GM23248 (cell line): ENCODE data around the gene PGRMC1. TPM values are rescaled to one million over a fixed set of nuclear protein-coding genes. Genes with fewer than 3 reads are reported as not detected.
"Not testable (repeated sequence)": the region's sequence is repeated elsewhere in the genome, so short reads cannot be mapped to it uniquely, and the experiment has no call there.

Experiments used
- DNase-seq: peaks from one replicate; pipeline ENCODE4 v3.0.0-alpha.2; 2015
- H2AFZ ChIP-seq: fragments of 200-600 bp; sonication (generic); 2 replicates; pipeline ENCODE4 v1.6.1; 2016; ENCODE audit warnings: antibody characterized with exemption
- H3F3A ChIP-seq: fragments of 200-600 bp; sonication (generic); 2 replicates; pipeline ENCODE4 v1.6.1; 2016; ENCODE audit warnings: mild to moderate bottlenecking, antibody characterized with exemption, mixed run types; ENCODE audit not compliant: insufficient read depth
- H3K27ac ChIP-seq: fragments of 200-600 bp; sonication (generic); 2 replicates; pipeline ENCODE4 v1.5.1; 2016; ENCODE audit warnings: mild to moderate bottlenecking
- H3K27me3 ChIP-seq: fragments of 200-600 bp; sonication (generic); replicated peaks from 2 replicates; pipeline ENCODE4 v1.6.1; 2016; ENCODE audit warnings: mild to moderate bottlenecking; ENCODE audit not compliant: insufficient read depth
- H3K36me3 ChIP-seq: fragments of 200-600 bp; sonication (generic); 2 replicates; pipeline ENCODE4 v1.6.1; 2016; ENCODE audit warnings: low read depth, mild to moderate bottlenecking
- H3K4me1 ChIP-seq: fragments of 200-600 bp; sonication (generic); 2 replicates; pipeline ENCODE4 v1.6.1; 2016; ENCODE audit warnings: mild to moderate bottlenecking; ENCODE audit not compliant: insufficient read depth
- H3K4me2 ChIP-seq: fragments of 200-600 bp; sonication (generic); one replicate; pipeline ENCODE4 v1.6.1; 2016; ENCODE audit warnings: mild to moderate bottlenecking; ENCODE audit not compliant: unreplicated experiment
- H3K4me3 ChIP-seq: fragments of 200-600 bp; sonication (generic); 2 replicates; pipeline ENCODE4 v1.5.1; 2016; ENCODE audit warnings: mild to moderate bottlenecking
- H3K79me2 ChIP-seq: fragments of 200-600 bp; sonication (generic); 2 replicates; pipeline ENCODE4 v1.6.1; 2016; ENCODE audit warnings: mild to moderate bottlenecking; ENCODE audit not compliant: insufficient read depth
- H3K9ac ChIP-seq: fragments of 200-600 bp; sonication (generic); 2 replicates; pipeline ENCODE4 v1.6.1; 2016; ENCODE audit warnings: mild to moderate bottlenecking
- H3K9me2 ChIP-seq: fragments of 200-600 bp; sonication (generic); 2 replicates; pipeline ENCODE4 v1.6.1; 2016; ENCODE audit warnings: mixed run types, mild to moderate bottlenecking, moderate library complexity; ENCODE audit not compliant: insufficient read depth
- H3K9me3 ChIP-seq: fragments of 200-600 bp; sonication (generic); one replicate; pipeline ENCODE4 v1.6.1; 2017; ENCODE audit warnings: low read depth
- H4K20me1 ChIP-seq: fragments of 200-600 bp; sonication (generic); 2 replicates; pipeline ENCODE4 v1.6.0; 2016; ENCODE audit not compliant: insufficient read depth
- EZH2 ChIP-seq: fragments of 200-600 bp; sonication (generic); IDR thresholded peaks from 2 replicates; pipeline ENCODE4 v1.6.1; 2018; ENCODE audit warnings: antibody characterized with exemption, mild to moderate bottlenecking; ENCODE audit not compliant: insufficient read depth, poor library complexity, severe bottlenecking
- EZH2phosphoT487 ChIP-seq: fragments of 200-600 bp; sonication (generic); IDR thresholded peaks from 2 replicates; pipeline ENCODE4 v1.6.1; 2018; ENCODE audit warnings: antibody characterized with exemption, moderate library complexity, mild to moderate bottlenecking, low read depth; ENCODE audit not compliant: insufficient read depth
- WGBS, 2 experiments: methylation state at CpG; one replicate each; pipeline ENCODE4 v1.1.6; 2015 to 2017; ENCODE audit warnings: low lambda C conversion rate in 2 of 2, low coverage in 1 of 2; ENCODE audit errors: missing lambda C conversion rate in 2 of 2; 5-methylcytosine and 5-hydroxymethylcytosine counted together
- in situ Hi-C: fragments of 300-500 bp; cut with MboI; formaldehyde crosslinking; loops from 2 replicates; pipeline ENCODE4 v1.15.0; 2020
- polyA plus RNA-seq: library from polyadenylated mRNA; unstranded; fragments of >200 nt; fragmentation: Nextera tagmentation; extraction: Ambion mirVana; gene quantifications from 2 replicates; pipeline ENCODE4 v1.2.1, GENCODE V29; 2016
- total RNA-seq: library from RNA; depleted of rRNA; stranded (reverse); fragments of >200 nt; shearing (Covaris generic); gene quantifications from 2 replicates; pipeline ENCODE4 v1.2.3, GENCODE V29; 2014; rRNA removed

Gene PGRMC1
- total and polyA plus RNA-seq, 2 experiments from 2014 or later = 176 to 245 TPM

- no peak overlapping the region for H3K4me3 ChIP-seq
- H2AFZ ChIP-seq = no peak overlapping the region
- H3K36me3 ChIP-seq = no peaks in the 10 kb centered on the region
- no peaks in the 10 kb centered on the region for H3K9me3 ChIP-seq
- 57 to 66% methylated on average over 4 of the region's 4 CpGs for WGBS, 2 experiments
- TF ChIP-seq EZH2 = no peak
- no peak for TF ChIP-seq EZH2phosphoT487
- H3K27ac ChIP-seq = no peak overlapping the region
- H3K4me2 ChIP-seq = no peak overlapping the region
- no peaks in the 10 kb centered on the region for H3K4me1 ChIP-seq
- no peak overlapping the region for H3K9ac ChIP-seq
- H3F3A ChIP-seq = no peaks in the 10 kb centered on the region
- H3K27me3 ChIP-seq = no peaks in the 10 kb centered on the region
- H4K20me1 ChIP-seq = no peaks in the 10 kb centered on the region
- no peaks in the 10 kb centered on the region for H3K79me2 ChIP-seq
- no peak for DNase-seq
- no peaks in the 10 kb centered on the region for H3K9me2 ChIP-seq
- in situ Hi-C loops = no loop called here
Measured at GRCh38 chrX:119288890-119289393, 52.9 kb downstream of the PGRMC1 start.

GRCh38 chrX:119290476-119290875 lies 54.4 kb downstream of the PGRMC1 start:
- no peak overlapping the region for H3K4me3 ChIP-seq
- H3K9me3 ChIP-seq = no peaks in the 10 kb centered on the region
- no peak overlapping the region for H3K27ac ChIP-seq
- H3K36me3 ChIP-seq = no peaks in the 10 kb centered on the region
- H3K79me2 ChIP-seq = no peaks in the 10 kb centered on the region
- no peaks in the 10 kb centered on the region for H4K20me1 ChIP-seq
- no peak overlapping the region for H2AFZ ChIP-seq
- no peaks in the 10 kb centered on the region for H3K27me3 ChIP-seq
- H3K4me2 ChIP-seq = no peak overlapping the region
- H3K4me1 ChIP-seq = no peaks in the 10 kb centered on the region
- H3K9ac ChIP-seq = no peak overlapping the region
- in situ Hi-C loops = no loop called here
- DNase-seq = no peak
- H3K9me2 ChIP-seq = no peaks in the 10 kb centered on the region
- TF ChIP-seq EZH2phosphoT487 (no peak), EZH2 (no peak)
- no peaks in the 10 kb centered on the region for H3F3A ChIP-seq

GRCh38 chrX:119291246-119291645 lies 55.2 kb downstream of the PGRMC1 start:
- H3K36me3 ChIP-seq, H3K9me2 ChIP-seq, H3K9ac ChIP-seq, H3K4me3 ChIP-seq, DNase-seq, in situ Hi-C loops, H3F3A ChIP-seq, H3K27me3 ChIP-seq, H3K9me3 ChIP-seq, H3K27ac ChIP-seq, H2AFZ ChIP-seq, H3K4me2 ChIP-seq, H4K20me1 ChIP-seq, H3K79me2 ChIP-seq, H3K4me1 ChIP-seq: not testable (repeated sequence)
- WGBS, 2 experiments = 56 to 80% methylated on average over 1 to 2 of the region's 2 CpGs

- Histone ChIP-seq H3K9me3 (no peaks in the 10 kb centered on the region), H4K20me1 (no peaks in the 10 kb centered on the region), H3K4me1 (no peaks in the 10 kb centered on the region), H3K9ac (no peak overlapping the region), H3K79me2 (no peaks in the 10 kb centered on the region), H3K27ac (no peak overlapping the region), H3K27me3 (no peaks in the 10 kb centered on the region), H3K4me3 (no peak overlapping the region), H2AFZ (no peak overlapping the region), H3K4me2 (no peak overlapping the region), H3K9me2 (no peaks in the 10 kb centered on the region), H3F3A (no peaks in the 10 kb centered on the region), H3K36me3 (no peaks in the 10 kb centered on the region)
- in situ Hi-C loops = no loop called here
- peak; percentile 23 for DNase-seq
- TF ChIP-seq EZH2 = no peak
- no peak for TF ChIP-seq EZH2phosphoT487
Measured at GRCh38 chrX:119292445-119292844, 56.4 kb downstream of the PGRMC1 start.

Other genes starting within 250 kb of the PGRMC1 start
- gene CT47C1, start 163.3 kb upstream of the PGRMC1 start, total RNA-seq = not detected in 2 replicates
- gene CT47C1, start 163.3 kb upstream of the PGRMC1 start, polyA plus RNA-seq = not detected in 2 replicates
- not detected in 2 replicates for gene KIAA1210, start 108.5 kb upstream of the PGRMC1 start, total RNA-seq
- not detected in 2 replicates for gene KIAA1210, start 108.5 kb upstream of the PGRMC1 start, polyA plus RNA-seq
- 41.1 and 53.4 TPM in 2 replicates for gene SLC25A43, start 163.1 kb downstream of the PGRMC1 start, total RNA-seq
- 28.4 and 31.2 TPM in 2 replicates for gene SLC25A43, start 163.1 kb downstream of the PGRMC1 start, polyA plus RNA-seq
- 98.9 and 104 TPM in 2 replicates for gene SLC25A5, start 232.2 kb downstream of the PGRMC1 start, total RNA-seq
- gene SLC25A5, start 232.2 kb downstream of the PGRMC1 start, polyA plus RNA-seq = 148 and 150 TPM in 2 replicates